Glutamatergic neuron (in vitro differentiated cells): Measurements from ENCODE around the gene GSG1L. TPM values are rescaled to one million over a fixed set of nuclear protein-coding genes. Genes with fewer than 3 reads are reported as not detected.

Experiments
- DNase-seq: peaks from one replicate; pipeline ENCODE4 v3.0.0; 2022
- H3K27ac Mint-ChIP-seq: one replicate; pipeline ENCODE4 v1.8.0; 2020; ENCODE audit warnings: mild to moderate bottlenecking, mixed read lengths, inconsistent platforms; ENCODE audit not compliant: unreplicated experiment
- H3K27me3 Mint-ChIP-seq: one replicate; pipeline ENCODE4 v1.8.0; 2020; ENCODE audit warnings: mild to moderate bottlenecking, moderate library complexity, mixed read lengths, inconsistent platforms; ENCODE audit not compliant: unreplicated experiment
- H3K36me3 Mint-ChIP-seq: one replicate; pipeline ENCODE4 v1.8.0; 2020; ENCODE audit warnings: mild to moderate bottlenecking, mixed read lengths, inconsistent platforms; ENCODE audit not compliant: unreplicated experiment
- H3K4me1 Mint-ChIP-seq: one replicate; pipeline ENCODE4 v1.8.0; 2020; ENCODE audit warnings: mild to moderate bottlenecking, low read depth, mixed read lengths, inconsistent platforms; ENCODE audit not compliant: unreplicated experiment
- H3K4me3 Mint-ChIP-seq: one replicate; pipeline ENCODE4 v1.8.0; 2020; ENCODE audit warnings: mild to moderate bottlenecking, mixed read lengths, inconsistent platforms; ENCODE audit not compliant: unreplicated experiment
- H3K9me3 Mint-ChIP-seq: one replicate; pipeline ENCODE4 v1.8.0; 2020; ENCODE audit warnings: mild to moderate bottlenecking, moderate library complexity, mixed read lengths, inconsistent platforms; ENCODE audit not compliant: unreplicated experiment
- CTCF ChIP-seq: fragments of 200-600 bp; sonication (generic); IDR thresholded peaks from one replicate; pipeline ENCODE4 v1.5.0; 2021; ENCODE audit not compliant: partially characterized antibody, unreplicated experiment
- total RNA-seq: library from RNA; stranded (reverse); fragmentation: NEBNext Ultra II Directional; extraction: Animal tissue kit (Norgen Biotek cat#: 25700); gene quantifications from one replicate; pipeline ENCODE4 v1.2.1, GENCODE V29; 2021; ENCODE audit not compliant: unreplicated experiment

The GSG1L gene
- total RNA-seq, 1 donor from 2014 or later: 0.91 TPM

- Mint-ChIP-seq H3K4me3 (no peak overlapping the region), H3K27me3 (peaks cover 3% of the 10 kb centered on the region), H3K4me1 (peaks cover 3% of the 10 kb centered on the region), H3K36me3 (peaks cover 6% of the 10 kb centered on the region), H3K9me3 (no peaks in the 10 kb centered on the region), H3K27ac (no peak overlapping the region)
- TF ChIP-seq CTCF: no peak
- DNase-seq: no peak
Observed at GRCh38 chr16:28029387-28030002, 34.0 kb downstream of the GSG1L start.

GRCh38 chr16:28027055-28027454 lies 36.5 kb downstream of the GSG1L start:
- TF ChIP-seq CTCF: no peak
- Mint-ChIP-seq H3K27me3 (no peaks in the 10 kb centered on the region), H3K9me3 (no peaks in the 10 kb centered on the region), H3K4me3 (no peak overlapping the region), H3K36me3 (peaks cover 6% of the 10 kb centered on the region), H3K27ac (no peak overlapping the region), H3K4me1 (peaks cover 3% of the 10 kb centered on the region)
- no peak for DNase-seq

GRCh38 chr16:28025631-28026030 lies 37.9 kb downstream of the GSG1L start:
- DNase-seq: peak; percentile 46

GRCh38 chr16:28019218-28019617 lies 44.3 kb downstream of the GSG1L start:
- Mint-ChIP-seq H3K4me3 (no peak overlapping the region), H3K27ac (no peak overlapping the region), H3K9me3 (no peaks in the 10 kb centered on the region), H3K27me3 (peaks cover 2% of the 10 kb centered on the region), H3K36me3 (no peaks in the 10 kb centered on the region), H3K4me1 (no peaks in the 10 kb centered on the region)
- TF ChIP-seq CTCF: no peak
- no peak for DNase-seq

More at GRCh38 chr16:28025631-28026030, 37.9 kb downstream of the GSG1L start:
- Mint-ChIP-seq H3K9me3 (no peaks in the 10 kb centered on the region), H3K4me1 (peaks cover 3% of the 10 kb centered on the region), H3K27ac (no peak overlapping the region), H3K27me3 (no peaks in the 10 kb centered on the region), H3K4me3 (no peak overlapping the region), H3K36me3 (peaks cover 6% of the 10 kb centered on the region)
- TF ChIP-seq CTCF: no peak

GRCh38 chr16:28014851-28015250 lies 48.7 kb downstream of the GSG1L start:
- H3K27me3 Mint-ChIP-seq: peaks cover 3% of the 10 kb centered on the region
- DNase-seq: no peak
- TF ChIP-seq CTCF: no peak
- H3K4me1 Mint-ChIP-seq: peaks cover 19% of the 10 kb centered on the region
- no peaks in the 10 kb centered on the region for H3K36me3 Mint-ChIP-seq
- no peak overlapping the region for H3K27ac Mint-ChIP-seq
- H3K9me3 Mint-ChIP-seq: no peaks in the 10 kb centered on the region
- H3K4me3 Mint-ChIP-seq: no peak overlapping the region
